AG10803 (cell line): ENCODE data around the gene UNC5B.

Source experiments
- DNase-seq: peaks from one replicate; pipeline ENCODE4 v3.0.0; 2010; ENCODE audit warnings: low read depth
- H3K4me3 ChIP-seq: 2 replicates; pipeline ENCODE4 v1.5.1; 2011; ENCODE audit warnings: mild to moderate bottlenecking, low read length, control low read depth
- CTCF ChIP-seq: conservative IDR thresholded peaks from 2 replicates; pipeline ENCODE4 v1.5.1; 2011; ENCODE audit warnings: mild to moderate bottlenecking, low read length, control low read depth, inconsistent platforms

UNC5B gene

GRCh38 chr10:71332466-71332865, 120.1 kb downstream of the UNC5B start:
- no peak for TF ChIP-seq CTCF
- no peak overlapping the region for H3K4me3 ChIP-seq
- no peak for DNase-seq

GRCh38 chr10:71333129-71333887, 120.9 kb downstream of the UNC5B start:
- DNase-seq = no peak
- no peak overlapping the region for H3K4me3 ChIP-seq
- no peak for TF ChIP-seq CTCF

- no peak for DNase-seq
- no peak for TF ChIP-seq CTCF
- H3K4me3 ChIP-seq = no peak overlapping the region
Measured at GRCh38 chr10:71334221-71334791, 121.9 kb downstream of the UNC5B start.

- H3K4me3 ChIP-seq = no peak overlapping the region
- TF ChIP-seq CTCF = no peak
- DNase-seq = no peak
Measured at GRCh38 chr10:71335173-71335708, 122.9 kb downstream of the UNC5B start.

GRCh38 chr10:71336632-71337031, 124.3 kb downstream of the UNC5B start:
- DNase-seq = no peak
- H3K4me3 ChIP-seq = no peak overlapping the region
- TF ChIP-seq CTCF = no peak

- no peak overlapping the region for H3K4me3 ChIP-seq
- DNase-seq = no peak
- TF ChIP-seq CTCF = no peak
Measured at GRCh38 chr10:71337219-71337701, 124.9 kb downstream of the UNC5B start.
